HEK293 (cell line): Measurements from ENCODE around the gene ANO2.
A peak's percentile ranks its signal among the peaks of the same experiment; 100 is the strongest.

ENCODE experiments used
- CTCF ChIA-PET: fragments of 350-600 bp; formaldehyde crosslinking; extraction: SDS; loops from one replicate; lab custom pipeline; 2021; ENCODE audit warnings: antibody characterized with exemption; lab: Yijun Ruan, JAX
- POLR2A ChIA-PET: fragments of 300-600 bp; formaldehyde crosslinking; extraction: SDS; loops from one replicate; lab custom pipeline; 2020; ENCODE audit warnings: antibody characterized with exemption, inconsistent platforms; lab: Yijun Ruan, JAX
- H3K27ac ChIP-seq: fragments of 200-500 bp; sonication (Bioruptor generic); 2 replicates; pipeline ENCODE4 v1.5.1; 2014; ENCODE audit warnings: low read depth, low read length, control low read depth, inconsistent platforms; ENCODE audit errors: extremely low read depth
- H3K36me3 ChIP-seq, 2 experiments: fragments of 200-500 bp in 1 of 2; sonication (Bioruptor generic) in 1 of 2; 1 replicate in 1 of 2; 2 replicates in 1 of 2; pipeline ENCODE4 v1.5.1; 2014 to 2017; ENCODE audit warnings: inconsistent platforms in 2 of 2, low read length in 2 of 2; ENCODE audit not compliant: control insufficient read depth in 2 of 2, insufficient read depth in 1 of 2
- H3K4me1 ChIP-seq: fragments of 200-500 bp; sonication (Bioruptor generic); 2 replicates; pipeline ENCODE4 v1.5.1; 2014; ENCODE audit warnings: mild to moderate bottlenecking, low read length, inconsistent platforms; ENCODE audit not compliant: control insufficient read depth, insufficient read depth
- H3K4me3 ChIP-seq: 2 replicates; pipeline ENCODE4 v1.5.1; 2011; ENCODE audit warnings: low read depth, mild to moderate bottlenecking, control low read depth, low read length, moderate library complexity
- H3K9me3 ChIP-seq: fragments of 200-500 bp; sonication (Bioruptor generic); 2 replicates; pipeline ENCODE4 v1.5.1; 2014; ENCODE audit warnings: low read depth, low read length, inconsistent platforms; ENCODE audit not compliant: control insufficient read depth, insufficient read depth
- BCL6B ChIP-seq: fragments of 450-650 bp; formaldehyde crosslinking; IDR thresholded peaks from 2 replicates; pipeline ENCODE4 v1.5.1; 2017; ENCODE audit warnings: missing biosample characterization, missing genetic modification characterization
- EGR2 ChIP-seq: fragments of 450-650 bp; formaldehyde crosslinking; IDR thresholded peaks from 2 replicates; pipeline ENCODE4 v1.5.1; 2016; ENCODE audit warnings: low read depth, missing biosample characterization, missing genetic modification characterization
- KLF10 ChIP-seq: fragments of 450-650 bp; IDR thresholded peaks from 2 replicates; pipeline ENCODE4 v1.5.1; 2018; ENCODE audit warnings: missing biosample characterization, mild to moderate bottlenecking, missing genetic modification characterization
- KLF7 ChIP-seq: fragments of 450-650 bp; formaldehyde crosslinking; IDR thresholded peaks from 2 replicates; pipeline ENCODE4 v1.5.1; 2016; ENCODE audit warnings: missing biosample characterization, missing genetic modification characterization, borderline replicate concordance
- OSR2 ChIP-seq: fragments of 450-650 bp; formaldehyde crosslinking; IDR thresholded peaks from 2 replicates; pipeline ENCODE4 v1.5.1; 2016; ENCODE audit warnings: missing biosample characterization, missing genetic modification characterization
- YY2 ChIP-seq: fragments of 450-650 bp; formaldehyde crosslinking; IDR thresholded peaks from 2 replicates; pipeline ENCODE4 v1.5.1; 2016; ENCODE audit warnings: missing biosample characterization, missing genetic modification characterization
- ZBTB1 ChIP-seq: fragments of 450-650 bp; formaldehyde crosslinking; IDR thresholded peaks from 2 replicates; pipeline ENCODE4 v1.5.1; 2016; ENCODE audit warnings: missing biosample characterization, missing genetic modification characterization
- ZFHX2 ChIP-seq: fragments of 450-650 bp; formaldehyde crosslinking; conservative IDR thresholded peaks from 2 replicates; pipeline ENCODE4 v1.5.1; 2016; ENCODE audit warnings: missing biosample characterization, missing genetic modification characterization
- ZFP41 ChIP-seq: fragments of 450-650 bp; formaldehyde crosslinking; IDR thresholded peaks from 2 replicates; pipeline ENCODE4 v1.5.1; 2016; ENCODE audit warnings: missing biosample characterization, missing genetic modification characterization, borderline replicate concordance
- ZNF112 ChIP-seq: fragments of 450-650 bp; formaldehyde crosslinking; IDR thresholded peaks from 2 replicates; pipeline ENCODE4 v1.5.0; 2017; ENCODE audit warnings: missing biosample characterization, missing genetic modification characterization
- ZNF138 ChIP-seq: fragments of 450-650 bp; formaldehyde crosslinking; IDR thresholded peaks from 2 replicates; pipeline ENCODE4 v1.5.1; 2016; ENCODE audit warnings: missing biosample characterization, missing genetic modification characterization, borderline replicate concordance
- ZNF146 ChIP-seq: fragments of 450-650 bp; formaldehyde crosslinking; IDR thresholded peaks from 2 replicates; pipeline ENCODE4 v1.5.1; 2016; ENCODE audit warnings: missing biosample characterization, missing genetic modification characterization
- ZNF175 ChIP-seq: fragments of 450-650 bp; formaldehyde crosslinking; IDR thresholded peaks from 2 replicates; pipeline ENCODE4 v1.5.1; 2016; ENCODE audit warnings: missing biosample characterization, missing genetic modification characterization
- ZNF211 ChIP-seq: fragments of 450-650 bp; formaldehyde crosslinking; IDR thresholded peaks from 2 replicates; pipeline ENCODE4 v1.5.1; 2016; ENCODE audit warnings: low read depth, missing biosample characterization, missing genetic modification characterization
- ZNF214 ChIP-seq: fragments of 450-650 bp; formaldehyde crosslinking; IDR thresholded peaks from 2 replicates; pipeline ENCODE4 v1.5.1; 2017; ENCODE audit warnings: missing biosample characterization, mild to moderate bottlenecking, missing genetic modification characterization, borderline replicate concordance
- ZNF248 ChIP-seq: fragments of 450-650 bp; formaldehyde crosslinking; IDR thresholded peaks from 2 replicates; pipeline ENCODE4 v1.5.1; 2017; ENCODE audit warnings: missing biosample characterization, missing genetic modification characterization
- ZNF311 ChIP-seq: fragments of 450-650 bp; formaldehyde crosslinking; IDR thresholded peaks from 2 replicates; pipeline ENCODE4 v1.5.1; 2017; ENCODE audit warnings: missing biosample characterization, missing genetic modification characterization, borderline replicate concordance
- ZNF391 ChIP-seq: fragments of 450-650 bp; formaldehyde crosslinking; IDR thresholded peaks from 2 replicates; pipeline ENCODE4 v1.5.1; 2016; ENCODE audit warnings: low read depth, missing biosample characterization, missing genetic modification characterization, borderline replicate concordance
- ZNF529 ChIP-seq: fragments of 450-650 bp; formaldehyde crosslinking; IDR thresholded peaks from 2 replicates; pipeline ENCODE4 v1.5.1; 2017; ENCODE audit warnings: missing genetic modification characterization, missing biosample characterization; ENCODE audit not compliant: insufficient replicate concordance
- ZNF548 ChIP-seq: fragments of 450-650 bp; formaldehyde crosslinking; IDR thresholded peaks from 2 replicates; pipeline ENCODE4 v1.5.1; 2016; ENCODE audit warnings: missing biosample characterization, missing genetic modification characterization
- ZNF664 ChIP-seq: fragments of 450-650 bp; formaldehyde crosslinking; IDR thresholded peaks from 2 replicates; pipeline ENCODE4 v1.5.1; 2016; ENCODE audit warnings: missing biosample characterization, missing genetic modification characterization
- ZNF692 ChIP-seq: fragments of 450-650 bp; formaldehyde crosslinking; IDR thresholded peaks from 2 replicates; pipeline ENCODE4 v1.5.1; 2016; ENCODE audit warnings: missing biosample characterization, missing genetic modification characterization
- TF ChIP-seq, protein P1 (sequence below): fragments of 450-650 bp; formaldehyde crosslinking; IDR thresholded peaks from 2 replicates; pipeline ENCODE4 v1.5.1; 2016; ENCODE audit warnings: missing biosample characterization, missing genetic modification characterization
- TF ChIP-seq, protein P2 (sequence below): fragments of 450-650 bp; formaldehyde crosslinking; IDR thresholded peaks from 2 replicates; pipeline ENCODE4 v1.5.1; 2016; ENCODE audit warnings: missing biosample characterization, missing genetic modification characterization
- TF ChIP-seq, protein P3 (sequence below): sonication (generic); formaldehyde crosslinking; IDR thresholded peaks from 2 replicates; pipeline ENCODE4 v1.8.1; 2022; ENCODE audit warnings: mild to moderate bottlenecking, moderate library complexity, missing genetic modification reagents
- TF ChIP-seq, protein P4 (sequence below): fragments of 450-650 bp; formaldehyde crosslinking; IDR thresholded peaks from 2 replicates; pipeline ENCODE4 v1.5.1; 2016; ENCODE audit warnings: missing biosample characterization, missing genetic modification characterization, borderline replicate concordance

ANO2 gene

DNA sequence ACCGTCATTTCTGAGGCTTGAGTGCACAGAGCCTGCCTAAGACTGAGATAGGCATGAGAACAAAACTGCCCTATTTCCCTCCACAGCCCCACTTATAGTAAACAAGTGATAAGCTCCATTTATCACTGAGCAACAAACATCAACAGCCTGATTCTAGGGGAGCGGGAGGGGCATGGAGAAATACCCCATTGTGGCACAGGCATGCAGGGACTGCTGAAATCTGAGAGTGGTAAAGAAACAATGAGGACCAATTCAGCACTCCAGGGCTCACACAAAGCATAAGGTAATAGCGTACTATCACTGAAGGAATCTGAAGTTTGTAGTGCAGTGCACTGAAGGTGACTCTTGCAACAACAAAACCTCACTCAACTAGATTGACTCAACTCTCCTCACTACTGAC lies 186.7 kb downstream of the ANO2 start:
- TF ChIP-seq, protein P1, sequence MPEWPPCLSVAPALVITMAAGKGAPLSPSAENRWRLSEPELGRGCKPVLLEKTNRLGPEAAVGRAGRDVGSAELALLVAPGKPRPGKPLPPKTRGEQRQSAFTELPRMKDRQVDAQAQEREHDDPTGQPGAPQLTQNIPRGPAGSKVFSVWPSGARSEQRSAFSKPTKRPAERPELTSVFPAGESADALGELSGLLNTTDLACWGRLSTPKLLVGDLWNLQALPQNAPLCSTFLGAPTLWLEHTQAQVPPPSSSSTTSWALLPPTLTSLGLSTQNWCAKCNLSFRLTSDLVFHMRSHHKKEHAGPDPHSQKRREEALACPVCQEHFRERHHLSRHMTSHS (tag by site-specific recombination): no peak
- TF ChIP-seq YY2 (tag by site-specific recombination) (no peak), ZNF248 (tag by site-specific recombination) (no peak), ZNF214 (tag by site-specific recombination) (no peak), ZNF692 (tag by site-specific recombination) (no peak), KLF7 (tag by site-specific recombination) (no peak), ZNF548 (no peak), ZNF112 (no peak), ZNF391 (tag by site-specific recombination) (no peak), BCL6B (tag by site-specific recombination) (no peak), ZNF311 (no peak), ZBTB1 (no peak), OSR2 (no peak), ZNF138 (tag by site-specific recombination) (no peak)
- TF ChIP-seq, protein P2, sequence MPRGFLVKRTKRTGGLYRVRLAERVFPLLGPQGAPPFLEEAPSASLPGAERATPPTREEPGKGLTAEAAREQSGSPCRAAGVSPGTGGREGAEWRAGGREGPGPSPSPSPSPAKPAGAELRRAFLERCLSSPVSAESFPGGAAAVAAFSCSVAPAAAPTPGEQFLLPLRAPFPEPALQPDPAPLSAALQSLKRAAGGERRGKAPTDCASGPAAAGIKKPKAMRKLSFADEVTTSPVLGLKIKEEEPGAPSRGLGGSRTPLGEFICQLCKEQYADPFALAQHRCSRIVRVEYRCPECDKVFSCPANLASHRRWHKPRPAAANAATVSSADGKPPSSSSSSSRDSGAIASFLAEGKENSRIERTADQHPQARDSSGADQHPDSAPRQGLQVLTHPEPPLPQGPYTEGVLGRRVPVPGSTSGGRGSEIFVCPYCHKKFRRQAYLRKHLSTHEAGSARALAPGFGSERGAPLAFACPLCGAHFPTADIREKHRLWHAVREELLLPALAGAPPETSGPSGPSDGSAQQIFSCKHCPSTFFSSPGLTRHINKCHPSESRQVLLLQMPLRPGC (tag by site-specific recombination): no peak
- Histone ChIP-seq H3K4me3 (no peak overlapping the region), H3K36me3 (no peaks in the 10 kb centered on the region), H3K4me1 (no peaks in the 10 kb centered on the region), H3K27ac (no peak overlapping the region), H3K9me3 (no peaks in the 10 kb centered on the region)
- POLR2A ChIA-PET: no interaction called here
- CTCF ChIA-PET: no interaction called here

DNA sequence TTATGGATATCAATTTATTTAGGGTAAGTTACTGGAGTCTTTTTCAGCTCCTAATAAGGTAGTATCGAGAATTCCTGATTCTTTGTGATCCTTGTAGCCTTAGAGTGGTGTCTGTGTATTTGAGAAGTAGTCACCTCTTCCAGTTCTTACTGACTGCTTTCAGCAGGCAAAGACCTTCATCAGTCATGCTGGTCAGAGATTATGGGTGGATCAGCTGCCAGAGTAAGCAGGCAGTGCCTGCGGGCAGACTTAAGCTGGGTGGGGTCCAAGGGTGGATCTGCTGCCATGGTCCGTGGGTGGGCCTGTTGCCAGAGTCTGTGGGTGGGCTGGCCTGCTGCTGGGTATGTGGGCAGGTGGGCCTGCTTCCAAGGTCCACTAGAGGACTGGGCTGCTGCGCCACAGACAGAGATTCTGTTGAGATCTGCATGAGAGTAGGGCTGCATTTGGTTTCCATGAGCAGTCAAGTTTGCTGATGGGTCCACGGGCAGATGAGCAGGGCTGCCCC lies 188.7 kb downstream of the ANO2 start:
- ChIA-PET CTCF (interaction anchor here (0.7 to 1.3 kb wide), 2 partner anchors 11 to 342 kb away, joined by 3 to 5 read pairs; no protein-coding TSS in a partner anchor), POLR2A (no interaction called here)
- H3K4me3 ChIP-seq: no peak overlapping the region
- no peaks in the 10 kb centered on the region for H3K4me1 ChIP-seq
- no peaks in the 10 kb centered on the region for H3K36me3 ChIP-seq
- H3K27ac ChIP-seq: no peak overlapping the region
- no peaks in the 10 kb centered on the region for H3K9me3 ChIP-seq
- no peak for TF ChIP-seq ZNF664
- no peak for TF ChIP-seq ZNF175 (tag by site-specific recombination)
- TF ChIP-seq ZNF529 (tag by site-specific recombination): no peak
- no peak for TF ChIP-seq ZNF548
- TF ChIP-seq ZNF146 (tag by site-specific recombination): no peak
- peak; percentile 70 for TF ChIP-seq ZFHX2
- no peak for TF ChIP-seq ZFP41 (tag by site-specific recombination)
- TF ChIP-seq EGR2: peak; percentile 68; the same call in 1 of the 2 replicates
- TF ChIP-seq, protein P3, sequence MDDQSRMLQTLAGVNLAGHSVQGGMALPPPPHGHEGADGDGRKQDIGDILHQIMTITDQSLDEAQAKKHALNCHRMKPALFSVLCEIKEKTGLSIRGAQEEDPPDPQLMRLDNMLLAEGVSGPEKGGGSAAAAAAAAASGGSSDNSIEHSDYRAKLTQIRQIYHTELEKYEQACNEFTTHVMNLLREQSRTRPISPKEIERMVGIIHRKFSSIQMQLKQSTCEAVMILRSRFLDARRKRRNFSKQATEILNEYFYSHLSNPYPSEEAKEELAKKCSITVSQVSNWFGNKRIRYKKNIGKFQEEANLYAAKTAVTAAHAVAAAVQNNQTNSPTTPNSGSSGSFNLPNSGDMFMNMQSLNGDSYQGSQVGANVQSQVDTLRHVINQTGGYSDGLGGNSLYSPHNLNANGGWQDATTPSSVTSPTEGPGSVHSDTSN (CRISPR knock-in tag): no peak
- TF ChIP-seq ZNF211 (tag by site-specific recombination): no peak
- TF ChIP-seq, protein P4, sequence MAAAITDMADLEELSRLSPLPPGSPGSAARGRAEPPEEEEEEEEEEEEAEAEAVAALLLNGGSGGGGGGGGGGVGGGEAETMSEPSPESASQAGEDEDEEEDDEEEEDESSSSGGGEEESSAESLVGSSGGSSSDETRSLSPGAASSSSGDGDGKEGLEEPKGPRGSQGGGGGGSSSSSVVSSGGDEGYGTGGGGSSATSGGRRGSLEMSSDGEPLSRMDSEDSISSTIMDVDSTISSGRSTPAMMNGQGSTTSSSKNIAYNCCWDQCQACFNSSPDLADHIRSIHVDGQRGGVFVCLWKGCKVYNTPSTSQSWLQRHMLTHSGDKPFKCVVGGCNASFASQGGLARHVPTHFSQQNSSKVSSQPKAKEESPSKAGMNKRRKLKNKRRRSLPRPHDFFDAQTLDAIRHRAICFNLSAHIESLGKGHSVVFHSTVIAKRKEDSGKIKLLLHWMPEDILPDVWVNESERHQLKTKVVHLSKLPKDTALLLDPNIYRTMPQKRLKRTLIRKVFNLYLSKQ (tag by site-specific recombination): no peak
- no peak for TF ChIP-seq KLF10 (tag by site-specific recombination)
